ENCODE data around the gene BRD9.
"Not testable (repeated sequence)": the region's sequence is repeated elsewhere in the genome, so short reads cannot be mapped to it uniquely, and the experiment has no call there.

GRCh38 chr5:840974-841435 lies 51.6 kb downstream of the BRD9 start:
- not testable (repeated sequence) for TF ChIP-seq CTCF, POLR2A (IDR thresholded peaks at IDR 0.05)

Data from transverse colon (tissue), 3 donors.